ENCODE results near the gene KCNQ2.

GRCh38 chr20:63495741-63496595 lies 23.5 kb upstream of the KCNQ2 start:
- peak; percentile 77 to 88 (median 82) for TF ChIP-seq CTCF (IDR thresholded peaks at IDR 0.05)
- peak; percentile 31 for TF ChIP-seq POLR2AphosphoS5 (IDR thresholded peaks at IDR 0.05)
- TF ChIP-seq POLR2A (IDR thresholded peaks at IDR 0.05), result no peak

Data from prostate gland (tissue), 2 donors.